HG02798 (cell line): ENCODE results near the gene LEMD2.
A peak's percentile ranks its signal among the peaks of the same experiment; 100 is the strongest.

Experiments
- ATAC-seq: cut with Tn5 transposase; IDR thresholded peaks from one replicate; pipeline ENCODE4 v1.9.1; 2021; ENCODE audit warnings: mild to moderate bottlenecking; ENCODE audit not compliant: unreplicated experiment, poor library complexity

LEMD2 gene

GRCh38 chr6:33798343-33798848, 9.5 kb upstream of the LEMD2 start:
- no peak for ATAC-seq

- ATAC-seq, result no peak
Observed at GRCh38 chr6:33797626-33798342, 8.9 kb upstream of the LEMD2 start.

GRCh38 chr6:33794910-33795623, 6.1 kb upstream of the LEMD2 start:
- ATAC-seq, result no peak

- no peak for ATAC-seq
Observed at GRCh38 chr6:33792981-33793380, 4.1 kb upstream of the LEMD2 start.

GRCh38 chr6:33791620-33792019, 2.7 kb upstream of the LEMD2 start:
- ATAC-seq, result no peak

- no peak for ATAC-seq
Observed at GRCh38 chr6:33790910-33791309, 2.0 kb upstream of the LEMD2 start.

GRCh38 chr6:33790379-33790778, 1.4 kb upstream of the LEMD2 start:
- ATAC-seq, result no peak

- ATAC-seq, result no peak
Observed at GRCh38 chr6:33789550-33789895, 593 bp upstream of the LEMD2 start.

GRCh38 chr6:33787954-33788693, 806 bp downstream of the LEMD2 start:
- ATAC-seq, result peak; percentile 46

- no peak for ATAC-seq
Observed at GRCh38 chr6:33787346-33787953, 1.5 kb downstream of the LEMD2 start.

GRCh38 chr6:33786736-33787135, 2.2 kb downstream of the LEMD2 start:
- no peak for ATAC-seq

GRCh38 chr6:33785778-33786177, 3.2 kb downstream of the LEMD2 start:
- ATAC-seq, result no peak

- no peak for ATAC-seq
Observed at GRCh38 chr6:33784787-33785186, 4.1 kb downstream of the LEMD2 start.

- ATAC-seq, result no peak
Observed at GRCh38 chr6:33783781-33784520, 5.0 kb downstream of the LEMD2 start.

- ATAC-seq, result no peak
Observed at GRCh38 chr6:33782561-33782960, 6.4 kb downstream of the LEMD2 start.

- no peak for ATAC-seq
Observed at GRCh38 chr6:33781131-33781975, 7.6 kb downstream of the LEMD2 start.

GRCh38 chr6:33779895-33780294, 9.0 kb downstream of the LEMD2 start:
- no peak for ATAC-seq

GRCh38 chr6:33779290-33779689, 9.6 kb downstream of the LEMD2 start:
- ATAC-seq, result no peak

- ATAC-seq, result no peak
Observed at GRCh38 chr6:33778444-33779121, 10.3 kb downstream of the LEMD2 start.
